ENCODE data around the gene NRBP1. TPM values are rescaled to one million over a fixed set of nuclear protein-coding genes. Genes with fewer than 3 reads are reported as not detected.
A peak's percentile ranks its signal among the peaks of the same experiment; 100 is the strongest.

Gene NRBP1
- total and polyA plus RNA-seq, 2 of the 8 experiments (the other 6 are each of a cell fraction or from before 2014, with no cell fraction given), result 115 to 145 TPM

GRCh38 chr2:27428978-27429541, 629 bp downstream of the NRBP1 start (continued):
- TF ChIP-seq CHD7 (IDR thresholded peaks at IDR 0.05; ENCODE audit: insufficient replicate concordance, low read length) (no peak), SIN3A (conservative IDR thresholded peaks at IDR 0.05 in 1 of 2, IDR thresholded peaks at IDR 0.05 in 1 of 2; ENCODE audit: low read depth in 1 of 2, low read length in 2 of 2) (0 out of 4 replicates have a peak, but pooled peaks of 1 of the 2 experiments have one; percentile 68), NRF1 (IDR thresholded peaks at IDR 0.05; ENCODE audit: low read depth, low read length) (peak; percentile 45; the same call in 1 of the 2 replicates), RNF2 (IDR thresholded peaks at IDR 0.05; ENCODE audit: borderline replicate concordance, low read depth, low read length, missing control alignments, poor library complexity, severe bottlenecking) (no peak)

Measured in H1 (cell line).